ENCODE data around the gene UGGT2.

GRCh38 chr13:95950103-95950502, 103.1 kb downstream of the UGGT2 start:
- TF ChIP-seq CTCF (conservative IDR thresholded peaks at IDR 0.05) (no peak), ZFX (IDR thresholded peaks at IDR 0.05) (no peak)

Data from C4-2B (cell line).